Psoas muscle (tissue), 8 donors: ENCODE results near the gene CAMK1D. TPM values are rescaled to one million over a fixed set of nuclear protein-coding genes. Genes with fewer than 3 reads are reported as not detected.

Experiments used
- ATAC-seq, 4 donors: fragments of 200-7000 bp; cut with Tn5 transposase; one replicate each; pipeline ENCODE4 v1.9.1; 2020; ENCODE audit warnings: moderate library complexity in 3 of 4, mild to moderate bottlenecking in 2 of 4
- DNase-seq, 2 donors: peaks; one replicate each; pipeline ENCODE4 v3.0.0-alpha.2; 2020
- H3K27ac ChIP-seq: fragments of 200-600 bp; one replicate; pipeline ENCODE4 v1.8.0; 2022
- H3K27me3 ChIP-seq, 3 donors: fragments of 200-600 bp in 1 of 3; one replicate each; pipeline versions ENCODE4 v1.6.1 to v1.8.0; 2013 to 2022; ENCODE audit warnings: low read length in 2 of 3, mild to moderate bottlenecking in 2 of 3, moderate library complexity in 1 of 3; ENCODE audit not compliant: insufficient read depth in 3 of 3
- H3K36me3 ChIP-seq, 2 donors: fragments of 200-600 bp in 1 of 2; one replicate each; pipeline versions ENCODE4 v1.6.1 to v1.8.0; 2013 to 2022; ENCODE audit warnings: low read depth in 1 of 2, mild to moderate bottlenecking in 1 of 2, moderate library complexity in 1 of 2; ENCODE audit not compliant: insufficient read depth in 1 of 2
- H3K4me1 ChIP-seq: fragments of 200-600 bp; one replicate; pipeline ENCODE4 v1.8.0; 2022
- H3K4me3 ChIP-seq: fragments of 200-600 bp; one replicate; pipeline ENCODE4 v1.8.0; 2022; ENCODE audit warnings: mild to moderate bottlenecking
- H3K9me3 ChIP-seq: fragments of 200-600 bp; one replicate; pipeline ENCODE4 v1.8.0; 2022
- WGBS, 3 donors: extraction: QIAGEN DNeasy Blood & Tissue Kit; methylation state at CpG; one replicate each; pipeline versions ENCODE4 v1.1.6 to v1.1.7; 2013; 5-methylcytosine and 5-hydroxymethylcytosine counted together
- intact Hi-C, 2 donors: fragments of 100-400 bp; cut with DNase I; formaldehyde crosslinking; loops; one replicate each; pipeline versions ENCODE4 v1.11.0 to v1.14.2; 2022
- polyA plus RNA-seq, 3 donors: library from polyadenylated mRNA; stranded (reverse); fragments of 200-250 nt; gene quantifications; one replicate each; pipeline ENCODE4 v1.2.3, GENCODE V29; 2013
- total RNA-seq, 4 donors: library from RNA; stranded (reverse); fragmentation: NEBNext Ultra II Directional in 2 of 4; extraction: Animal tissue kit (Norgen Biotek cat#: 25700) in 2 of 4; gene quantifications; one replicate each; pipeline versions ENCODE4 v1.2.1 to v1.2.4, GENCODE V29; 2021 to 2023
- TF ChIP-seq, protein P1 (sequence below): fragments of 200-600 bp; IDR thresholded peaks from one replicate; pipeline ENCODE4 v1.8.0; 2022; ENCODE audit warnings: antibody characterized with exemption
- donor health status: healthy with polysubstance abuse.
- donor health status: DM: no; HTN: no; CAD: no; lungs with moderate emphysema.
- donor health status: Bipolar disorder and iron deficiency.
- donor health status: healthy.
- donor health status: DM: yes; HTN: yes; CAD: no.
- donor health status: DM: no; HTN: no; CAD: no.
- donor health status: DM: no; HTN: no; CAD: no.
- donor health status: DM: yes; HTN: yes; CAD: no.

Gene CAMK1D
- total and polyA plus RNA-seq, 7 donors: 0.39 to 1.8 (median 0.53) TPM

DNA sequence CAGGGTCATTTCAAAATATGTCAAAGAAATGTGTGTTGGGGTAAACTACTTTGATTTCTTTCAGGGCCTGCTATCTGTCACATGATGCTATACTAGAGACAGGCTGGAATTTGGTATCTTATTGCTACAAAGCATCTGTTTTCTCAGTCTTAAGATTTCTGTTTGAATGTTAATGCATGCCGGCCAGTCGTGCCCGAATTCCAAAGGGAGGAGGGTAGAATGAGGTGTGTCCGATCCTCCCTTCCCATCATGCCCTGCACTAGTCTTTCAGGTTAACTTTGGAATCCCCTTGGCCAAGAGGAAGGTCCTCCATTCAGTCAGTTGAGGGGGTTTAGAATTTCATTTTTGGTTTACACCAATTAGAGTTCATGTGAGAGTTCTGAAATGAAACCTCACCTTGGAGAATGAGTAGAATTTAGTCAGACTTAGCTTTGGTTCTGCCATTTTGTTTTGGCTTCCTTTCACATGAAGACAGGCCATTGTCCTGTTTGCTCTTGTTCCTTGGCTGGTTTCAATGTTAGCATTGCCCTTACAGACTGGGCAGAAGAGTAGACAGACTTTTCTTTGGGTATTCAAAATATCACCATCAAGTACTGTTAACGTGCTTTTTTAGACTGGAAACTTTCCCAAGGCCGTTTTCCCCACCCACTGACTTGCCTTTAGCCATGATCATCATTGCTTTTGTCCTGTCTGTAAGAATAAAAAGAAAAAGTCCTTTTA is 95.8 kb downstream of the CAMK1D start:
- intact Hi-C loops: no loop called here
- Histone ChIP-seq H3K4me1 (no peaks in the 10 kb centered on the region), H3K36me3 (no peaks in the 10 kb centered on the region), H3K9me3 (no peaks in the 10 kb centered on the region), H3K27me3 (no peaks in the 10 kb centered on the region), H3K27ac (no peak overlapping the region), H3K4me3 (no peak overlapping the region)
- no peak for ATAC-seq
- no peak for DNase-seq
- WGBS, 3 donors: 49 to 58% (median 52%) methylated on average over 6 of the region's 6 CpGs
- TF ChIP-seq, protein P1, sequence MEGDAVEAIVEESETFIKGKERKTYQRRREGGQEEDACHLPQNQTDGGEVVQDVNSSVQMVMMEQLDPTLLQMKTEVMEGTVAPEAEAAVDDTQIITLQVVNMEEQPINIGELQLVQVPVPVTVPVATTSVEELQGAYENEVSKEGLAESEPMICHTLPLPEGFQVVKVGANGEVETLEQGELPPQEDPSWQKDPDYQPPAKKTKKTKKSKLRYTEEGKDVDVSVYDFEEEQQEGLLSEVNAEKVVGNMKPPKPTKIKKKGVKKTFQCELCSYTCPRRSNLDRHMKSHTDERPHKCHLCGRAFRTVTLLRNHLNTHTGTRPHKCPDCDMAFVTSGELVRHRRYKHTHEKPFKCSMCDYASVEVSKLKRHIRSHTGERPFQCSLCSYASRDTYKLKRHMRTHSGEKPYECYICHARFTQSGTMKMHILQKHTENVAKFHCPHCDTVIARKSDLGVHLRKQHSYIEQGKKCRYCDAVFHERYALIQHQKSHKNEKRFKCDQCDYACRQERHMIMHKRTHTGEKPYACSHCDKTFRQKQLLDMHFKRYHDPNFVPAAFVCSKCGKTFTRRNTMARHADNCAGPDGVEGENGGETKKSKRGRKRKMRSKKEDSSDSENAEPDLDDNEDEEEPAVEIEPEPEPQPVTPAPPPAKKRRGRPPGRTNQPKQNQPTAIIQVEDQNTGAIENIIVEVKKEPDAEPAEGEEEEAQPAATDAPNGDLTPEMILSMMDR: no peak

DNA sequence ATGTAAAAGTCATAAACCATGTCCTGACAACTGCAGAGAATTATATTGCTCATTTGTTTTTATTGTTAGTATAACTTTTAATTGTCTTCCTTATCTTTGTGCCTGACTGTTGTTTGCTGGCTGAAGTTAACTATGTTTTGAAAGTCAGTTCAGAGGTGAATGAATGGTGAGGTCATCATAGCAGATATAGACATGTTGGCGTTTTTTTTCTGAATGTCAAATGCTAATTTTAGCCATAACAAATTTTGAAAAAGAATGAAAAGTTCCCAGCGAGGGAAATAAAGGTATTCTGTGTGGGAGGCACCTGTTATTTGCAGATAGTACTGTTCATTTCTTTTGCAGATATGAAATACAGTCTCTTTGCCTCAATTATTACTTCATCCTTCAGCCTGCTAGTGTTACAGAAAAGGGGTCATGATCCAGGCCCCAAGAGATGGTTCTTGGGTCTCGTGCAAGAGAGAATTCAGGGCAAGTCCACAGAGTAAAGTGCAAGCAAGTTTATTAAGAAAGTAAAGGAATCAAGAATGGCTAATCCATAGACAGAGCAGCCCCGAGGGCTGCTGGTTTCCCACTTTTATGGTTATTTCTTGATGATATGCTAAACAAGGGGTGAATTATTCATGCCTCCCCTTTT is 96.5 kb downstream of the CAMK1D start:
- ATAC-seq (no peak), DNase-seq (no peak)
- H3K36me3 ChIP-seq: no peaks in the 10 kb centered on the region
- no peaks in the 10 kb centered on the region for H3K4me1 ChIP-seq
- intact Hi-C loops: no loop called here
- no peaks in the 10 kb centered on the region for H3K27me3 ChIP-seq
- WGBS, 3 donors: 46 to 57% (median 46%) methylated on average over 4 of the region's 4 CpGs
- H3K4me3 ChIP-seq: no peak overlapping the region
- H3K9me3 ChIP-seq: no peaks in the 10 kb centered on the region
- TF ChIP-seq, protein P1: no peak
- H3K27ac ChIP-seq: no peak overlapping the region

DNA sequence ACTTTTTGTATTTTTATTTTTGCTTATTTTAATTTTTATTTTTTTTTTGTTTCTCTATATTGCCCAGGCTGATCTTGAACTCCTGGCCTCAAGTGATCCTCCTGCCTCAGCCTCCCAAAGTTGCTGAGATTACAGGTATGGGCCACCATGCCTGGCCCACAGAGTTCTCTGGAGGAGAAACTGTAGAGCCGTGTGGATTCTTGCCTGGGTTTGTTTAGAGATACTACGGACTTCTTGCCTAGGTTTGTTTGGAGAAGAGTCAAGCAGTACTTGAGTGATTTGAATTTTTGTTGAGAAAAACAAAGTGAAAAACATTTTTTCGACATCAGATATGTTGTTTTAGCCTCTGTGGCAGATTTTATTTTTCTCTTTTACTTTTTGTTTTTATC is 99.0 kb downstream of the CAMK1D start:
- intact Hi-C loops: no loop called here
- no peaks in the 10 kb centered on the region for H3K27me3 ChIP-seq
- H3K4me3 ChIP-seq: no peak overlapping the region
- H3K36me3 ChIP-seq: no peaks in the 10 kb centered on the region
- WGBS, 3 donors: 77 to 86% (median 78%) methylated on average over 3 of the region's 3 CpGs
- H3K4me1 ChIP-seq: no peaks in the 10 kb centered on the region
- H3K27ac ChIP-seq: no peak overlapping the region
- DNase-seq (no peak), ATAC-seq (no peak)
- TF ChIP-seq, protein P1: no peak
- H3K9me3 ChIP-seq: no peaks in the 10 kb centered on the region

DNA sequence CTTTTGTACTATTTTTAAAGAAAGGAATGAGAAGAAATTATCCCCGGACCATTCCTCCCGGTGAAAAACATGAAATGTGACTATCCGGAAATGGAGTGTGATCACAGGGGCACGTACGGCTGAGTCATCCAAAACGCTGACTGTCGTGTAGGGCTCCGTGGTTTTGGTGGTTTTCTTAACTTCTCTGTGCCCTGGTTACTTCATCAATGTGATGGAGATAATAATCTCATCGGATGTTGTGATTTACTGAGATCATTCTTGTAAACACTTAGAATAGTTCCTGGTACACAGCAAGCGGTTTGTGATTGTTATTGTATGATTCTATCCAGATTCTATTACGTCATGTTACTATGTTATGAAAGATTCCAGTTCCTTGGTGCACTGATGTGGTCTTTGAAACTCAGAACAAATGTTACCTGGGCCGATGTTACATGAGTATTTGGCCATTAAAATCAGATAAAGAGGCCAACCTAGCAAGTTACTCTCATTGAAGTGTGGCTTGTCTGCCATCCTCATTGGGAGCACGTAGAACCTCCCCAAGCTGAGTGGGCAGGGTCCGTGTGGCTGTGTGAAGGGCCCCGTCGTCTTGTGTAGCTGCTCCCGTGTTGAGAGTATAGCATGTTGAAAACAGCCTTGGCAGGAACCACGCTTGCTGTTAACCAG is 99.5 kb downstream of the CAMK1D start:
- ATAC-seq (peak in 1 of 4 donors; percentile 25), DNase-seq (peak in 1 of 2 donors; percentile 37)
- TF ChIP-seq, protein P1: no peak
- no peak overlapping the region for H3K4me3 ChIP-seq
- no peaks in the 10 kb centered on the region for H3K4me1 ChIP-seq
- no peaks in the 10 kb centered on the region for H3K9me3 ChIP-seq
- no peak overlapping the region for H3K27ac ChIP-seq
- intact Hi-C loops: no loop called here
- 74 to 79% (median 75%) methylated on average over 18 of the region's 18 CpGs for WGBS, 3 donors
- H3K27me3 ChIP-seq: no peaks in the 10 kb centered on the region
- H3K36me3 ChIP-seq: no peaks in the 10 kb centered on the region
